Gastroesophageal sphincter (tissue), 3 donors: ENCODE results near the gene C6orf132.

Source experiments
- CTCF ChIP-seq, 4 experiments: fragments of 200-600 bp in 2 of 4; fragments of 450-650 bp in 2 of 4; sonication (generic) in 1 of 4; IDR thresholded peaks; one replicate each; pipeline ENCODE4 v1.5.1; 2017 to 2019; ENCODE audit warnings: antibody characterized with exemption in 4 of 4, mild to moderate bottlenecking in 2 of 4, moderate library complexity in 2 of 4
- EP300 ChIP-seq: sonication (generic); formaldehyde crosslinking; IDR thresholded peaks from one replicate; pipeline ENCODE4 v1.6.1; 2017; ENCODE audit warnings: antibody characterized with exemption, mild to moderate bottlenecking
- POLR2A ChIP-seq, 2 donors: fragments of 450-650 bp; IDR thresholded peaks; one replicate each; pipeline ENCODE4 v1.6.1; 2017; ENCODE audit warnings: antibody characterized with exemption in 2 of 2, mild to moderate bottlenecking in 2 of 2, moderate library complexity in 1 of 2
- POLR2AphosphoS5 ChIP-seq: sonication (generic); formaldehyde crosslinking; IDR thresholded peaks from one replicate; pipeline ENCODE4 v1.6.1; 2017; ENCODE audit warnings: antibody characterized with exemption

GRCh38 chr6:42142118-42142835 is at the start of gene C6orf132:
- TF ChIP-seq CTCF (IDR thresholded peaks at IDR 0.05) (no peak), POLR2A (IDR thresholded peaks at IDR 0.05) (no peak), EP300 (no peak), POLR2AphosphoS5 (no peak)
